HepG2 (cell line): ENCODE measurements around the gene FANK1. TPM values are rescaled to one million over a fixed set of nuclear protein-coding genes. Genes with fewer than 3 reads are reported as not detected.
"Not testable (repeated sequence)": the region's sequence is repeated elsewhere in the genome, so short reads cannot be mapped to it uniquely, and the experiment has no call there.

Experiments
- ESRRA ChIP-seq: sonication (generic); formaldehyde crosslinking; IDR thresholded peaks from 2 replicates; pipeline ENCODE4 v1.5.1; 2020; ENCODE audit warnings: mild to moderate bottlenecking, low read depth, missing genetic modification reagents
- GABPA ChIP-seq, 2 experiments: IDR thresholded peaks; 2 replicates each; pipeline ENCODE4 v1.6.1; 2011 to 2016; ENCODE audit warnings: low read depth in 2 of 2, low read length in 1 of 2, missing biosample characterization in 1 of 2, missing genetic modification characterization in 1 of 2
- MEIS2 ChIP-seq: sonication (generic); formaldehyde crosslinking; IDR thresholded peaks from 2 replicates; pipeline ENCODE4 v1.9.0; 2021; ENCODE audit warnings: mild to moderate bottlenecking, missing genetic modification reagents
- TFDP1 ChIP-seq: IDR thresholded peaks from 2 replicates; pipeline ENCODE4 v1.6.1; 2016; ENCODE audit warnings: missing compliant biosample characterization, missing genetic modification reagents, borderline replicate concordance
- U2AF2 ChIP-seq: fragments of 200-400 bp; formaldehyde crosslinking; IDR thresholded peaks from 2 replicates; pipeline ENCODE4 v1.6.1; 2017; ENCODE audit warnings: low read depth, mild to moderate bottlenecking, low read length
- ZNF709 ChIP-seq: sonication (generic); formaldehyde crosslinking; IDR thresholded peaks from 2 replicates; pipeline ENCODE4 v1.5.0; 2020; ENCODE audit warnings: mild to moderate bottlenecking, missing genetic modification reagents
- ZNF777 ChIP-seq: sonication (generic); formaldehyde crosslinking; IDR thresholded peaks from 2 replicates; pipeline ENCODE4 v1.4.0; 2020; ENCODE audit warnings: missing genetic modification reagents
- ZSCAN25 ChIP-seq: sonication (generic); formaldehyde crosslinking; IDR thresholded peaks from 2 replicates; pipeline ENCODE4 v1.8.0; 2022; ENCODE audit warnings: mild to moderate bottlenecking, missing genetic modification reagents
- polyA plus RNA-seq, 8 experiments: library from polyadenylated mRNA; depleted of rRNA in 3 of 8; stranded (reverse) in 7 of 8; unstranded in 1 of 8; fragments of >200 nt; fragmentation: Illumina TruSeq in 4 of 8; extraction: Trizol in 4 of 8; gene quantifications; 2 replicates each; pipeline versions ENCODE4 v1.2.1 to v1.2.3, GENCODE V29; 2011 to 2016; ENCODE audit warnings: low read depth in 4 of 8, missing spikeins in 1 of 8, mixed read lengths in 1 of 8; ENCODE audit not compliant: insufficient read depth in 1 of 8
- total RNA-seq, 5 experiments: library from RNA; depleted of rRNA; stranded (reverse); fragments of >200 nt; fragmentation: Illumina TruSeq; extraction: Trizol; gene quantifications; 2 replicates each; pipeline ENCODE4 v1.2.3, GENCODE V29; 2016; ENCODE audit warnings: low read depth in 1 of 5
- TF ChIP-seq, protein P1 (sequence below): sonication (generic); formaldehyde crosslinking; IDR thresholded peaks from 2 replicates; pipeline ENCODE4 v1.4.0; 2020; ENCODE audit warnings: missing genetic modification reagents
- TF ChIP-seq, protein P2 (sequence below): IDR thresholded peaks from 2 replicates; pipeline ENCODE4 v1.6.1; 2016; ENCODE audit warnings: mild to moderate bottlenecking
- TF ChIP-seq, protein P3 (sequence below): sonication (generic); formaldehyde crosslinking; IDR thresholded peaks from 2 replicates; pipeline ENCODE4 v1.5.0; 2020; ENCODE audit warnings: mild to moderate bottlenecking, missing genetic modification reagents, borderline replicate concordance
- TF ChIP-seq, protein P4 (sequence below): IDR thresholded peaks from 2 replicates; pipeline ENCODE4 v1.6.1; 2018; ENCODE audit warnings: missing genetic modification reagents, mild to moderate bottlenecking, missing compliant biosample characterization
- TF ChIP-seq, protein P5 (sequence below): sonication (generic); formaldehyde crosslinking; IDR thresholded peaks from 2 replicates; pipeline ENCODE4 v1.9.0; 2022; ENCODE audit warnings: missing genetic modification reagents, mild to moderate bottlenecking, borderline replicate concordance

FANK1 gene
- total and polyA plus RNA-seq, 2 of the 13 experiments (the other 11 are each of a cell fraction or from before 2014, with no cell fraction given), result 0.22 TPM; not detected in 1

DNA sequence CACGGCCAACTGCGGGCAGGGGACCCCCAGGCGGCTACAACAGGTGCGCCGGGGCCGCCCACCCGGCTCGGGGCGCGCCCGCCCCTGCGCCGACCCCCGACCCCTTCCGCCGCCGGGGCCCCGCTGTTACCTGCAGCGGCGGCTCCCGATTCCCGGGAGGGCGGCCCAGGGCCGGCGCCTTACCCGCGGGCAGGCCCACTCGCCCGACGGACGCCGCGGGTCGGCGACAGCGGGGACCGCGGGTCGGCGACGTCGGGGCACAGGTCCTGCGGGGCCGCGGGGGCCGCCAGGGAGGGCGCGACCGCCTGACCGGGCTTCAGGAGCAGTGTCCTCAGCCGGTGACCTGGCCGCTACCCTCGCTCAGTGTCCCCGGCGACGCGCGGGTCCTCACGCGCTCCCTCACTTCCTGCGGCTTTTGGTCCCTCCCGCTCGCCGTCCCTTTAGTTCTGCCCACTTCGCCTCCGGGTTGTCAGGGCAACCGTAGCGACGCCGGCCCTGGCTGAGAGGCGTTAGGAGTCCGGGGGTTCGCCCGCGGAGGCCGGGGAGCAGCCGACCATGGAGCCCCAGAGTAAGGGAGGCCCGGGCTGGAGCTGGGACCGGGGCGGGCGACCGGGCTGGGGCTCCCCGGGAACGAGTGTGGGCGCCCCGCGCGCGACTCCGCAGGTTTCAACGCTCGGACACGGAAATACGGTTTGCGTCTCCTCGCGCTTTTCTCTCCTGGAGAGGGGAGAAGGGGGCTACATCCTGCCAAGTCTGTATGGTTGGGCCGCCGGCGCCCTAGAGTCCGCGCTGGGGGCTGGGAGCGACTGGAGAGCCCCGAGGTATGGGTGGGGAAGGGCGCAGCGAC, at the start of gene FANK1 (continued):
- TF ChIP-seq, protein P1, sequence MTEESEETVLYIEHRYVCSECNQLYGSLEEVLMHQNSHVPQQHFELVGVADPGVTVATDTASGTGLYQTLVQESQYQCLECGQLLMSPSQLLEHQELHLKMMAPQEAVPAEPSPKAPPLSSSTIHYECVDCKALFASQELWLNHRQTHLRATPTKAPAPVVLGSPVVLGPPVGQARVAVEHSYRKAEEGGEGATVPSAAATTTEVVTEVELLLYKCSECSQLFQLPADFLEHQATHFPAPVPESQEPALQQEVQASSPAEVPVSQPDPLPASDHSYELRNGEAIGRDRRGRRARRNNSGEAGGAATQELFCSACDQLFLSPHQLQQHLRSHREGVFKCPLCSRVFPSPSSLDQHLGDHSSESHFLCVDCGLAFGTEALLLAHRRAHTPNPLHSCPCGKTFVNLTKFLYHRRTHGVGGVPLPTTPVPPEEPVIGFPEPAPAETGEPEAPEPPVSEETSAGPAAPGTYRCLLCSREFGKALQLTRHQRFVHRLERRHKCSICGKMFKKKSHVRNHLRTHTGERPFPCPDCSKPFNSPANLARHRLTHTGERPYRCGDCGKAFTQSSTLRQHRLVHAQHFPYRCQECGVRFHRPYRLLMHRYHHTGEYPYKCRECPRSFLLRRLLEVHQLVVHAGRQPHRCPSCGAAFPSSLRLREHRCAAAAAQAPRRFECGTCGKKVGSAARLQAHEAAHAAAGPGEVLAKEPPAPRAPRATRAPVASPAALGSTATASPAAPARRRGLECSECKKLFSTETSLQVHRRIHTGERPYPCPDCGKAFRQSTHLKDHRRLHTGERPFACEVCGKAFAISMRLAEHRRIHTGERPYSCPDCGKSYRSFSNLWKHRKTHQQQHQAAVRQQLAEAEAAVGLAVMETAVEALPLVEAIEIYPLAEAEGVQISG, result peak; percentile 54
- TF ChIP-seq, protein P2, sequence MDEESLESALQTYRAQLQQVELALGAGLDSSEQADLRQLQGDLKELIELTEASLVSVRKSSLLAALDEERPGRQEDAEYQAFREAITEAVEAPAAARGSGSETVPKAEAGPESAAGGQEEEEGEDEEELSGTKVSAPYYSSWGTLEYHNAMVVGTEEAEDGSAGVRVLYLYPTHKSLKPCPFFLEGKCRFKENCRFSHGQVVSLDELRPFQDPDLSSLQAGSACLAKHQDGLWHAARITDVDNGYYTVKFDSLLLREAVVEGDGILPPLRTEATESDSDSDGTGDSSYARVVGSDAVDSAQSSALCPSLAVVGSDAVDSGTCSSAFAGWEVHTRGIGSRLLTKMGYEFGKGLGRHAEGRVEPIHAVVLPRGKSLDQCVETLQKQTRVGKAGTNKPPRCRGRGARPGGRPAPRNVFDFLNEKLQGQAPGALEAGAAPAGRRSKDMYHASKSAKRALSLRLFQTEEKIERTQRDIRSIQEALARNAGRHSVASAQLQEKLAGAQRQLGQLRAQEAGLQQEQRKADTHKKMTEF (CRISPR knock-in tag), result 0 out of 2 replicates have a peak, but pooled peaks have one; percentile 17
- peak; percentile 29; the same call in 1 of the 2 replicates for TF ChIP-seq MEIS2 (CRISPR knock-in tag)
- TF ChIP-seq, protein P3, sequence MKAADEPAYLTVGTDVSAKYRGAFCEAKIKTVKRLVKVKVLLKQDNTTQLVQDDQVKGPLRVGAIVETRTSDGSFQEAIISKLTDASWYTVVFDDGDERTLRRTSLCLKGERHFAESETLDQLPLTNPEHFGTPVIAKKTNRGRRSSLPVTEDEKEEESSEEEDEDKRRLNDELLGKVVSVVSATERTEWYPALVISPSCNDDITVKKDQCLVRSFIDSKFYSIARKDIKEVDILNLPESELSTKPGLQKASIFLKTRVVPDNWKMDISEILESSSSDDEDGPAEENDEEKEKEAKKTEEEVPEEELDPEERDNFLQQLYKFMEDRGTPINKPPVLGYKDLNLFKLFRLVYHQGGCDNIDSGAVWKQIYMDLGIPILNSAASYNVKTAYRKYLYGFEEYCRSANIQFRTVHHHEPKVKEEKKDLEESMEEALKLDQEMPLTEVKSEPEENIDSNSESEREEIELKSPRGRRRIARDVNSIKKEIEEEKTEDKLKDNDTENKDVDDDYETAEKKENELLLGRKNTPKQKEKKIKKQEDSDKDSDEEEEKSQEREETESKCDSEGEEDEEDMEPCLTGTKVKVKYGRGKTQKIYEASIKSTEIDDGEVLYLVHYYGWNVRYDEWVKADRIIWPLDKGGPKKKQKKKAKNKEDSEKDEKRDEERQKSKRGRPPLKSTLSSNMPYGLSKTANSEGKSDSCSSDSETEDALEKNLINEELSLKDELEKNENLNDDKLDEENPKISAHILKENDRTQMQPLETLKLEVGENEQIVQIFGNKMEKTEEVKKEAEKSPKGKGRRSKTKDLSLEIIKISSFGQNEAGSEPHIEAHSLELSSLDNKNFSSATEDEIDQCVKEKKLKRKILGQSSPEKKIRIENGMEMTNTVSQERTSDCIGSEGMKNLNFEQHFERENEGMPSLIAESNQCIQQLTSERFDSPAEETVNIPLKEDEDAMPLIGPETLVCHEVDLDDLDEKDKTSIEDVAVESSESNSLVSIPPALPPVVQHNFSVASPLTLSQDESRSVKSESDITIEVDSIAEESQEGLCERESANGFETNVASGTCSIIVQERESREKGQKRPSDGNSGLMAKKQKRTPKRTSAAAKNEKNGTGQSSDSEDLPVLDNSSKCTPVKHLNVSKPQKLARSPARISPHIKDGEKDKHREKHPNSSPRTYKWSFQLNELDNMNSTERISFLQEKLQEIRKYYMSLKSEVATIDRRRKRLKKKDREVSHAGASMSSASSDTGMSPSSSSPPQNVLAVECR (CRISPR knock-in tag), result peak; percentile 95
- TF ChIP-seq U2AF2, result peak; percentile 86; the same call in 1 of the 2 replicates
- peak; percentile 18; the same call in 1 of the 2 replicates for TF ChIP-seq ESRRA
- TF ChIP-seq TFDP1 (CRISPR knock-in tag), result peak; percentile 58; the same call in 1 of the 2 replicates
- peak; percentile 97 for TF ChIP-seq ZNF777 (CRISPR knock-in tag)
- TF ChIP-seq ZSCAN25 (CRISPR knock-in tag), result 0 out of 2 replicates have a peak, but pooled peaks have one; percentile 25
- TF ChIP-seq, protein P4, sequence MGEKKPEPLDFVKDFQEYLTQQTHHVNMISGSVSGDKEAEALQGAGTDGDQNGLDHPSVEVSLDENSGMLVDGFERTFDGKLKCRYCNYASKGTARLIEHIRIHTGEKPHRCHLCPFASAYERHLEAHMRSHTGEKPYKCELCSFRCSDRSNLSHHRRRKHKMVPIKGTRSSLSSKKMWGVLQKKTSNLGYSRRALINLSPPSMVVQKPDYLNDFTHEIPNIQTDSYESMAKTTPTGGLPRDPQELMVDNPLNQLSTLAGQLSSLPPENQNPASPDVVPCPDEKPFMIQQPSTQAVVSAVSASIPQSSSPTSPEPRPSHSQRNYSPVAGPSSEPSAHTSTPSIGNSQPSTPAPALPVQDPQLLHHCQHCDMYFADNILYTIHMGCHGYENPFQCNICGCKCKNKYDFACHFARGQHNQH (CRISPR knock-in tag), result peak; percentile 40; the same call in 1 of the 2 replicates
- not testable (repeated sequence) for TF ChIP-seq GABPA (IDR thresholded peaks at IDR 0.05; ENCODE audit: low read depth, low read length)
- peak; percentile 52 for TF ChIP-seq GABPA (CRISPR knock-in tag; IDR thresholded peaks at IDR 0.05; ENCODE audit: low read depth)
- TF ChIP-seq, protein P5, sequence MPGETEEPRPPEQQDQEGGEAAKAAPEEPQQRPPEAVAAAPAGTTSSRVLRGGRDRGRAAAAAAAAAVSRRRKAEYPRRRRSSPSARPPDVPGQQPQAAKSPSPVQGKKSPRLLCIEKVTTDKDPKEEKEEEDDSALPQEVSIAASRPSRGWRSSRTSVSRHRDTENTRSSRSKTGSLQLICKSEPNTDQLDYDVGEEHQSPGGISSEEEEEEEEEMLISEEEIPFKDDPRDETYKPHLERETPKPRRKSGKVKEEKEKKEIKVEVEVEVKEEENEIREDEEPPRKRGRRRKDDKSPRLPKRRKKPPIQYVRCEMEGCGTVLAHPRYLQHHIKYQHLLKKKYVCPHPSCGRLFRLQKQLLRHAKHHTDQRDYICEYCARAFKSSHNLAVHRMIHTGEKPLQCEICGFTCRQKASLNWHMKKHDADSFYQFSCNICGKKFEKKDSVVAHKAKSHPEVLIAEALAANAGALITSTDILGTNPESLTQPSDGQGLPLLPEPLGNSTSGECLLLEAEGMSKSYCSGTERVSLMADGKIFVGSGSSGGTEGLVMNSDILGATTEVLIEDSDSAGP (CRISPR knock-in tag), result peak; percentile 53; the same call in 1 of the 2 replicates
- TF ChIP-seq ZNF709 (CRISPR knock-in tag), result 0 out of 2 replicates have a peak, but pooled peaks have one; percentile 39
